HG02840 (cell line): ENCODE measurements around the gene HPSE.
"Not testable (repeated sequence)": the region's sequence is repeated elsewhere in the genome, so short reads cannot be mapped to it uniquely, and the experiment has no call there.

Source experiments
- ATAC-seq: cut with Tn5 transposase; IDR thresholded peaks from one replicate; pipeline ENCODE4 v1.9.1; 2021; ENCODE audit warnings: mild to moderate bottlenecking, moderate library complexity, moderate number of reproducible peaks; ENCODE audit not compliant: unreplicated experiment, low FRiP score

Gene HPSE

GRCh38 chr4:83339573-83339972 lies 4.9 kb upstream of the HPSE start:
- no peak for ATAC-seq

GRCh38 chr4:83335701-83336100 lies 1.1 kb upstream of the HPSE start:
- no peak for ATAC-seq

- ATAC-seq = no peak
Observed at GRCh38 chr4:83331956-83332355, 2.7 kb downstream of the HPSE start.

- no peak for ATAC-seq
Observed at GRCh38 chr4:83329521-83330110, 5.0 kb downstream of the HPSE start.

- ATAC-seq = no peak
Observed at GRCh38 chr4:83328521-83329187, 6.0 kb downstream of the HPSE start.

- no peak for ATAC-seq
Observed at GRCh38 chr4:83326546-83326945, 8.1 kb downstream of the HPSE start.

GRCh38 chr4:83325306-83325705 lies 9.3 kb downstream of the HPSE start:
- ATAC-seq = not testable (repeated sequence)

GRCh38 chr4:83323136-83323535 lies 11.5 kb downstream of the HPSE start:
- ATAC-seq = no peak

GRCh38 chr4:83320548-83320947 lies 14.1 kb downstream of the HPSE start:
- ATAC-seq = no peak

GRCh38 chr4:83318666-83319065 lies 16.0 kb downstream of the HPSE start:
- no peak for ATAC-seq

- ATAC-seq = no peak
Observed at GRCh38 chr4:83317671-83318070, 17.0 kb downstream of the HPSE start.

- ATAC-seq = no peak
Observed at GRCh38 chr4:83316459-83317165, 18.0 kb downstream of the HPSE start.

- no peak for ATAC-seq
Observed at GRCh38 chr4:83315341-83315870, 19.2 kb downstream of the HPSE start.

- no peak for ATAC-seq
Observed at GRCh38 chr4:83308672-83309071, 26.0 kb downstream of the HPSE start.

GRCh38 chr4:83307920-83308319 lies 26.7 kb downstream of the HPSE start:
- no peak for ATAC-seq

- ATAC-seq = no peak
Observed at GRCh38 chr4:83305187-83305586, 29.5 kb downstream of the HPSE start.

- no peak for ATAC-seq
Observed at GRCh38 chr4:83297548-83298260, 36.9 kb downstream of the HPSE start.

GRCh38 chr4:83293305-83294046 lies 41.2 kb downstream of the HPSE start:
- no peak for ATAC-seq

- ATAC-seq = not testable (repeated sequence)
Observed at GRCh38 chr4:83290059-83290774, 44.4 kb downstream of the HPSE start.

- ATAC-seq = not testable (repeated sequence)
Observed at GRCh38 chr4:83288381-83288780, 46.3 kb downstream of the HPSE start.
